AG08396 (cell line): ENCODE results near the gene MC3R.
"Not testable (repeated sequence)": the region's sequence is repeated elsewhere in the genome, so short reads cannot be mapped to it uniquely, and the experiment has no call there.

ENCODE experiments used
- DNase-seq: peaks from one replicate; pipeline ENCODE4 v3.0.0; 2012; ENCODE audit warnings: low spot score, mixed read lengths

The MC3R gene

GRCh38 chr20:56247954-56248782 lies at the start of gene MC3R:
TSS of gene MC3R (plus strand) at chr20:56248732. CDS start at chr20:56248844, 112 bp downstream.
- peak; percentile 18 for DNase-seq

- no peak for DNase-seq
Observed at GRCh38 chr20:56200456-56200855, 48.1 kb upstream of the MC3R start.

GRCh38 chr20:56202493-56203077 lies 45.9 kb upstream of the MC3R start:
- peak; percentile 16 for DNase-seq

GRCh38 chr20:56204206-56204605 lies 44.3 kb upstream of the MC3R start:
- no peak for DNase-seq

GRCh38 chr20:56205346-56205745 lies 43.2 kb upstream of the MC3R start:
- no peak for DNase-seq

GRCh38 chr20:56207656-56208055 lies 40.9 kb upstream of the MC3R start:
- DNase-seq = no peak

GRCh38 chr20:56208121-56208520 lies 40.4 kb upstream of the MC3R start:
- no peak for DNase-seq

GRCh38 chr20:56211051-56211450 lies 37.5 kb upstream of the MC3R start:
- DNase-seq = no peak

GRCh38 chr20:56212091-56212490 lies 36.4 kb upstream of the MC3R start:
- DNase-seq = no peak

- DNase-seq = no peak
Observed at GRCh38 chr20:56213321-56213720, 35.2 kb upstream of the MC3R start.

- DNase-seq = no peak
Observed at GRCh38 chr20:56215115-56215514, 33.4 kb upstream of the MC3R start.

GRCh38 chr20:56217829-56218228 lies 30.7 kb upstream of the MC3R start:
- DNase-seq = no peak

- not testable (repeated sequence) for DNase-seq
Observed at GRCh38 chr20:56221186-56221585, 27.3 kb upstream of the MC3R start.

- DNase-seq = no peak
Observed at GRCh38 chr20:56222201-56222600, 26.3 kb upstream of the MC3R start.

- no peak for DNase-seq
Observed at GRCh38 chr20:56222945-56223344, 25.6 kb upstream of the MC3R start.

GRCh38 chr20:56223352-56223751 lies 25.2 kb upstream of the MC3R start:
- DNase-seq = no peak

- no peak for DNase-seq
Observed at GRCh38 chr20:56228021-56228420, 20.5 kb upstream of the MC3R start.

- no peak for DNase-seq
Observed at GRCh38 chr20:56229812-56230211, 18.7 kb upstream of the MC3R start.

- DNase-seq = no peak
Observed at GRCh38 chr20:56234110-56234509, 14.4 kb upstream of the MC3R start.

GRCh38 chr20:56237335-56237734 lies 11.2 kb upstream of the MC3R start:
- no peak for DNase-seq

- DNase-seq = no peak
Observed at GRCh38 chr20:56244259-56244658, 4.3 kb upstream of the MC3R start.

GRCh38 chr20:56245761-56246160 lies 2.8 kb upstream of the MC3R start:
- DNase-seq = no peak

GRCh38 chr20:56249244-56249955 lies 868 bp downstream of the MC3R start:
- no peak for DNase-seq
